Activated CD4-positive, alpha-beta T cell treated with anti-CD3 and anti-CD28 coated beads, Interleukin-2, amount 50 U/mL, for 16 hours (primary cell): ENCODE data around the gene ATP13A5.

ENCODE experiments used
- DNase-seq: peaks from one replicate; pipeline ENCODE4 v3.0.0-alpha.2; 2020

The ATP13A5 gene

DNA sequence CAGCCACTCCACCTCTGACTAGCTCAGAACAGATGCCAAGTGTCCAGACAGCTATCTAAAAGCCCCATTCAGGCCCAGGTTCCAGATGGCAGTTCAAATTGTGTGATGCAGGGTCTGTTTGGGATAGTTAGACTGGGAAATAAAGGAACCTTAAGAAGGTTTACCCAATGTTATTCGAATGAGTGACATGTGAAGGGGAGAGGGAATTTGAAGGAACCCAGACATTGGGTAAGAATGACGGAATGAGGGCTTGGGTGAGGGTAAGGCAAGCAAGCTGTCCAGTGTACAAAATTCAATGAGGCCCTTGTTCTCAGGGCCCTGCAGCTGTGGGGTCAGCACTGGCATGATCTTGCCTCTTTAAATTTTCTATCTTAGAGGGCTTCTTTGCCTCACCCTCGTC is 34.1 kb downstream of the ATP13A5 start:
- no peak for DNase-seq

GRCh38 chr3:193343726-193344222 is 34.8 kb downstream of the ATP13A5 start:
- DNase-seq = no peak

DNA sequence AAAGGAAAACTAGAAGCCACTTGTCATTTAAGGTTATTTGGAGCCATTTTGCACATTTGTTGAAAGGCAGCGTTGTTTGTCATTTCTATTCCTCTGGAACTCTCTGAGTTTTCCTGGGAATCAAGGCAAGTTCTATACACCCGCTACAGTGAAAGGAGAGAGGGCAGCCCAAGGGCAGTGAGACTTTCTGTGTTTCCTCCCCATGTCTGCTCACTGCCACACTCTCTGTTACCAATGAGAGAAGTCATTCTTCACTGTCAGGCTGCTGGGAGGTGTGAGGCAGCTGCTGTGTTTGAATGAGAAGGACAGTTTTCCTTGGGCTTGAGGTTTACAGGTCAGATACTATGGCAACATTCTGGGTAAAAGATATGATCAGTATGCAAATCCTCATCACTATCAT is 36.0 kb downstream of the ATP13A5 start:
- DNase-seq = no peak

- DNase-seq = no peak
Observed at GRCh38 chr3:193335031-193335430, 43.5 kb downstream of the ATP13A5 start.

DNA sequence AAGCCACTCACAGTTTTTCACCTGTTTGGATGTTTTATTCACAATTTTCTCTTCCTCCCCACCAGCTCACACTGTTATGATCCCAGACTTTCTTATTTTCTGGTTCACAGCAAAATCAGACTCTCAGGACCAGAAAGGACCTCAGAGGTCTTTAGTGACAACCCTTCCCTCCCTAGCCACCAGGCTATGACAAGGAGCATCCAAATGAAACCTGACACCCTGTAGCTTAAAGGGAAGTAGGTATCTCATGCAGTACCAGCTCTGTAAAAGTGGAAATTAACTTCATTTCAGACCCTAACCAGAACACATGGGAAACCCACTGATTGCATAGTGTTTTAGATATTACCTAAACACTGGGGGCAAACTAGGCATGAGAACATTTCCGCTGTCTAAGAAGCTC is 45.3 kb downstream of the ATP13A5 start:
- DNase-seq = no peak

DNA sequence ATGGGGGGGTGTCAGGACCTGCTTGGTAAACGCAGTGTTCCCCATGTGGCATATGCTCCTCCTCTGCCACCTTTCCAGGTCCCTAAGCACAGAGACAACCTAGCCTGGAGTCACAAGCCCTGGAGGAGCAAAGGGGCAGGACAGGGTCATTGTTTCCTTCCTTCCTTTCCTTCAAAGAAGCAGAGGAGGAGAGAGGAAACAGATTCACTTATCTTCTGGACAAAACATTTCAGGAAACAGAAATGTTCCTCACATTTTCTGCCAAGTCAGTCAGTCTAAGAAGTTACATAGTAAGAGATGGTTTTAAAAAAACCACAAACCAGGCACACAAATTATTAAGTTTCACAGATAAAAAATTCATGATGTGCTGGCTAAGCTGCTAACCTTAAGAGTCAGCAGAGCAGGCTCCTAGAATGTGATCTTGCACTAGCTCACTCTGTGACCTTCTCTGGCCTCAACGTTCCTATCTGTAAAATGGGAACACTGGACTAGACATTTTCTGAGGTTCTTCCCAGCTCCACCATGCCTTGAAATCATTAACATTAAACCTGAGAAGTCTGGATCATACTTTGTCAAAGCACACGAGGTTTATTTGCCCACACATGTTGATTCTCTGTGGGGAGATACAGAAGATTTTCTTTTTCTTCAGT is 47.9 kb downstream of the ATP13A5 start:
- no peak for DNase-seq

- no peak for DNase-seq
Observed at GRCh38 chr3:193317682-193318300, 60.8 kb downstream of the ATP13A5 start.

DNA sequence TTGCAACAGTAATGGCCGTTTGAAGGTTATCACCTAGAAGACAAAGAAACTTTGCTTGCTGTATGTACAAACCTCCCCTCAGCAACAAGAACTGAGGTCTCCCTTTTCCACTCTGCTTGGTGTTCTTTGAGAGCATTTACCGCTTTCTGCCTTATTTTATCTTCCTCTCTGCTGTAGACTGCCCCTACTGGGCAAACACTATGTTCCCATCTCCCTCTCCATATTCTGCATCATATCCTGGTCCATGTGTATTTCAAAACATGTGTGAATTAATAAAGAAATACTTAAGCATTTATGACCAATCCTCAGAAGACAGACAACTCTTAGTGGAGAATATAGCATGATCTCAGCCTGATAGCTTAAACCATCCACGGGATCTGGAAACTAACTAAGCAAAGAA is 64.4 kb downstream of the ATP13A5 start:
- DNase-seq = no peak

DNA sequence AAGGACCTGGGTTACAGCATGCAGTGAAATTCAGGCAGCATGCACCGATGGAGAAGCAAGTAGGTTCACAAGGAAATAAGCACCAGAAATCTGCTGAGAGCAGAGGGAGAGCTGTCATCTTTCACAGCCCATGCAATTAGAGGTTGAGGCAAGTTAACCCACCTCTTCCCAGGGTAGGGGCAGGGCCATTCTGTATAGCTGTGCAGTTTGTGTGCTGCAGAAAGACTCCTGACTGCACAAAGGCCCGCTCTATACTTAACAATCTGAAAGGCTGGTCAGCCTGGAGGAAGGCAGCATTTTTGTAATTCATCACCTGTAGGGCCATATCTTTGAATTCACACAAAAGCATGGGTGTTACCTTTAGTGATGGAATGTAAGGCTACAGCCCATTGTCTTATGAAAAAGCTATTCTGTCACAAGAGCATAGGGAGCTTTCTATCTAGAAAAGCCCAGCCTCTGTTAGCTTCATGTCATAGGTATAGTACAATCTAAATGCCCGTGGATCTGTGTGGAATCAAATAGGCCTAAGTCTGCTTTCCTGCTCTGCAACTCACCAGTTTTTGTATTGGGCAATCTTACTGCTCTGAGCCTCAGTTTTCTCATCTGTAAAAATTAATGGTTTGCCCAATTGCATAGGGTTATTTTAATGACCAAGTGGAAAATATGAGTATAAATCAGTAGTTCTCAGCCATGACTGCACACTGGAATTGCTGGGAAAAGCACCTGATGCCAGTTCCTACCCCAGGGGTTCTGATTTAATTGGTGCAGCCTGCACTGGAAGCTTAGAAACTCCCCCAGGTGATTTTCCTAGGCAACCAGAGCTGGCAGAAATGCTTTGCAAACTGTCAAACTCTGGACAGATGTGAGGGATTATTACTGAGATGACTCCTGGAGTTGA is 65.2 kb downstream of the ATP13A5 start:
- no peak for DNase-seq

GRCh38 chr3:193310914-193311723 is 67.4 kb downstream of the ATP13A5 start:
- no peak for DNase-seq

DNA sequence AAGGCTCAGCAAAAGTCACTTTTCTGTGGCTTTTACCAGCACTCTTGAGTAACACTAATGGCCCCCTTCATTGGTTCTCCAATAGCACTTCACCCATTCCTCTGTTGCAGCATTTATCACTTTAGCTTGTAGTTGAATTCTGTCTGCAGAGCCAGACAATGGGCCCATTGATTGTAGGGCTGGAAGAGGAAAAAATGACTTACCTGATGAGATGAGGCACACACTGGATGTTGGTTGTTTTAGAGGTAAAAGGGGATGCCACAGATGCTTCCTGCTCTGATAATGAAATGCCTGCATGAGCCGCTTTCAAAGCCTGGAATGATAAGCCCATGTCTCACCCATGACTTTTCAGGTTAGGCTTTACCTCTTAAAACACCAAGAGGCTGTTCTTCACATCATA is 73.2 kb downstream of the ATP13A5 start:
- DNase-seq = no peak

- DNase-seq = no peak
Observed at GRCh38 chr3:193301433-193301832, 77.1 kb downstream of the ATP13A5 start.

DNA sequence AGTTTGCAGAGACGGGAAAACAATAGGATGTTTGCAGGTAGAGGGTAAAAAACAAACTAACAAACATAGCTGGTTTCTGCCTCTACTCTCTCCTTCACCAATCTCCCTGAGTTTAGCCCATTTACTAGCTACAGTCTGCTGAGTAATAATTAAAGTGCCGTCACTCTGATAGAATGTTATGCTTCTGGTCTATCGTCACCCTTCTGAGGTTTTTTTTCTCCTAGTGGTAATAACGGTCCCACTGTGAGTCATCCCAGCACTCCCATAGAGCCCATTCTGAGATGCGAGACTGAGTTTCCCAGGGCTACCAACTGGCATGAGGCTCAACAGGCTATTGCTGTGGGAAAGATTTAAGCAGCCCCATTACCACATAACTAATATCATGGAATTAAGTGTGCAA is 81.1 kb downstream of the ATP13A5 start:
- DNase-seq = peak; percentile 65

DNA sequence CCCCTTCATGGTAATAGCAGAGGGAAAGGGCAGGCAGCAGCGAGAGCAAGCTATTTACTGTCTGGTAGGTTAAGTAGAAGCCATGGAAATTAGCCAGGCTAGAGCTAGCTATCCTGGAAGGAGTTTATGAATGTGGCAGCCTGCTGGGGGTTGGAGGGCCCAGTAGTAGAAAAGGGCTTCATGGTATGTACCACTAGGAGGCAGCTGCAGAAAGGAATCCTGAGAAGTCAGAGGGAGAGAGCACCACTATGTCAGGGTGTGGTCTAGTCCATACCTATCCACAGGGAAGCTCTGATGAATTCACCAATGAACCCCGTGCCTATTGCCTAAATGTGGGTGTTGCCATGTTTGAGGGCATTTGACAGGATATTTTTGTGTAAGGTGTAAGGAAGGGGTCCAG is 82.6 kb downstream of the ATP13A5 start:
- no peak for DNase-seq

- no peak for DNase-seq
Observed at GRCh38 chr3:193292386-193292785, 86.2 kb downstream of the ATP13A5 start.

GRCh38 chr3:193271101-193271840 is 107.3 kb downstream of the ATP13A5 start:
- DNase-seq = no peak

- no peak for DNase-seq
Observed at GRCh38 chr3:193270451-193270850, 108.1 kb downstream of the ATP13A5 start.

- DNase-seq = no peak
Observed at GRCh38 chr3:193269343-193270028, 109.1 kb downstream of the ATP13A5 start.

- DNase-seq = no peak
Observed at GRCh38 chr3:193262707-193263106, 115.8 kb downstream of the ATP13A5 start.

DNA sequence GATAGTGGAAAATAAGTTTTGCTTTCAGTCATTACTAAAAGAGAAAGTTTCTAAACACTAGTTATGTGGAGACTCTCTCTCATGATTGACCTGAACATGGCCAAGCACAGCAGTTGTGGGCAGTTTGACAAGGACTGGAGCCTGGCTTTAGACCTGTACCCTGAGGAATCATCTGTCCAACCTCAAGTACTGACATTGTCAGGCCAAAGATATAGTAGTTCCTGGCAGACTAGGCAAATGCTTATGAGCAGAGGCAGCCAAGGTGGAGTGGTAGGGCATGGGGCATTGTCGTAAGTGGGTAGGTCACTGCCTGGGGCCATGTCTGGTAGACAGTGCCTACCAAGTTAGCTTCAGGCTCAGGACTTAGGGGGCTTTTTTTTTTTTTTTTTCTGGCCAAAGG is 116.6 kb downstream of the ATP13A5 start:
- DNase-seq = no peak

- no peak for DNase-seq
Observed at GRCh38 chr3:193253986-193254660, 124.4 kb downstream of the ATP13A5 start.
